KOPT-K1 (cell line): ENCODE measurements around the gene TCEA2.

Experiments used
- H3K27ac ChIP-seq: fragments of 200-600 bp; sonication (generic); 2 replicates; pipeline ENCODE4 v1.5.1; 2016; ENCODE audit warnings: antibody characterized with exemption, mild to moderate bottlenecking, low read depth, low read length; ENCODE audit not compliant: poor library complexity, severe bottlenecking
- H3K36me3 ChIP-seq: fragments of 200-600 bp; sonication (generic); 2 replicates; pipeline ENCODE4 v1.5.1; 2017; ENCODE audit warnings: antibody characterized with exemption, mild to moderate bottlenecking, low read length, moderate library complexity; ENCODE audit not compliant: insufficient read depth
- H3K9me3 ChIP-seq: fragments of 200-600 bp; sonication (generic); 2 replicates; pipeline ENCODE4 v1.5.1; 2017; ENCODE audit warnings: antibody characterized with exemption, low read length, mild to moderate bottlenecking; ENCODE audit not compliant: insufficient read depth, poor library complexity, severe bottlenecking

TCEA2 gene

GRCh38 chr20:64119681-64120341 lies 56.8 kb downstream of the TCEA2 start:
- no peaks in the 10 kb centered on the region for H3K36me3 ChIP-seq
- no peaks in the 10 kb centered on the region for H3K9me3 ChIP-seq
- peak overlapping the region; percentile 26 for H3K27ac ChIP-seq

GRCh38 chr20:64121586-64121985 lies 58.6 kb downstream of the TCEA2 start:
- Histone ChIP-seq H3K9me3 (no peaks in the 10 kb centered on the region), H3K27ac (no peak overlapping the region), H3K36me3 (no peaks in the 10 kb centered on the region)
